H1 (cell line): Measurements from ENCODE around the gene EPHA6. TPM values are rescaled to one million over a fixed set of nuclear protein-coding genes. Genes with fewer than 3 reads are reported as not detected.

Experiments used
- BRCA1 ChIP-seq: IDR thresholded peaks from 2 replicates; pipeline ENCODE4 v1.6.1; 2012; ENCODE audit warnings: low read depth, low read length, improper control_type of control experiment
- CHD2 ChIP-seq: IDR thresholded peaks from 2 replicates; pipeline ENCODE4 v1.6.1; 2012; ENCODE audit warnings: low read length, improper control_type of control experiment
- CHD7 ChIP-seq: fragments of 300-600 bp; sonication (generic); IDR thresholded peaks from 2 replicates; pipeline ENCODE4 v1.7.1; 2012; ENCODE audit warnings: low read length, moderate library complexity, mild to moderate bottlenecking, inconsistent platforms; ENCODE audit not compliant: insufficient replicate concordance
- CREB1 ChIP-seq: IDR thresholded peaks from 2 replicates; pipeline ENCODE4 v1.6.1; 2012; ENCODE audit warnings: inconsistent platforms
- CTBP2 ChIP-seq: IDR thresholded peaks from 2 replicates; pipeline ENCODE4 v1.7.0; 2011; ENCODE audit warnings: borderline replicate concordance, mild to moderate bottlenecking, moderate library complexity, mixed read lengths, low read length; ENCODE audit not compliant: insufficient read depth, insufficient read length
- JUN ChIP-seq: IDR thresholded peaks from 2 replicates; pipeline ENCODE4 v1.6.1; 2011; ENCODE audit warnings: low read depth, mild to moderate bottlenecking, improper control_type of control experiment, low read length
- SIRT6 ChIP-seq: IDR thresholded peaks from one replicate; pipeline ENCODE4 v1.7.1; 2012; ENCODE audit warnings: low read length, inconsistent platforms
- SIX5 ChIP-seq: IDR thresholded peaks from 2 replicates; pipeline ENCODE4 v1.6.1; 2011; ENCODE audit warnings: mild to moderate bottlenecking, low read depth, low read length
- TEAD4 ChIP-seq: IDR thresholded peaks from 2 replicates; pipeline ENCODE4 v1.6.1; 2012; ENCODE audit warnings: low read depth, low read length, inconsistent platforms, mixed read lengths
- USF2 ChIP-seq: IDR thresholded peaks from 2 replicates; pipeline ENCODE4 v1.6.1; 2011; ENCODE audit warnings: low read length, improper control_type of control experiment
- polyA plus RNA-seq, 7 experiments: library from polyadenylated mRNA; depleted of rRNA in 3 of 7; stranded (reverse) in 5 of 7; unstranded in 2 of 7; fragments of >200 nt in 5 of 7; fragments of 200-250 nt in 2 of 7; gene quantifications; 1 replicate in 5 of 7; 2 replicates in 1 of 7; 4 replicates in 1 of 7; pipeline versions ENCODE4 v1.2.1 to v1.2.3, GENCODE V29; 2011 to 2013; ENCODE audit warnings: missing spikeins in 2 of 7, mixed read lengths in 2 of 7
- total RNA-seq: library from RNA; stranded (reverse); fragmentation: NEBNext Ultra II Directional; extraction: Animal tissue kit (Norgen Biotek cat#: 25700); gene quantifications from 2 replicates; pipeline ENCODE4 v1.2.1, GENCODE V29; 2021

Gene EPHA6
- total and polyA plus RNA-seq, 2 of the 8 experiments (the other 6 are each of a cell fraction or from before 2014, with no cell fraction given) = 0.83 to 3.2 TPM

- no peak for TF ChIP-seq CHD7
- no peak for TF ChIP-seq USF2
- no peak for TF ChIP-seq BRCA1
- no peak for TF ChIP-seq JUN
- no peak for TF ChIP-seq TEAD4
- TF ChIP-seq CTBP2 = no peak
- no peak for TF ChIP-seq SIRT6
- no peak for TF ChIP-seq SIX5
- no peak for TF ChIP-seq CHD2
- TF ChIP-seq CREB1 = no peak
Observed at GRCh38 chr3:97235611-97236315, 421.4 kb downstream of the EPHA6 start (continued).
